Measurements from ENCODE around the gene MATK. TPM values are rescaled to one million over a fixed set of nuclear protein-coding genes. Genes with fewer than 3 reads are reported as not detected.

Gene MATK
- total RNA-seq, 1 donor from 2014 or later: not detected

- no peak for TF ChIP-seq CTCF (conservative IDR thresholded peaks at IDR 0.05)
- Mint-ChIP-seq H3K36me3 (ENCODE audit: low read depth) (no peaks in the 10 kb centered on the region), H3K9me3 (no peaks in the 10 kb centered on the region), H3K27me3 (ENCODE audit: low read depth) (peaks cover 47% of the 10 kb centered on the region), H3K27ac (ENCODE audit: unreplicated experiment) (no peak overlapping the region), H3K4me1 (no peaks in the 10 kb centered on the region), H3K4me3 (no peak overlapping the region)
- no peak for DNase-seq (ENCODE audit: low read depth, low spot score)
Observed at GRCh38 chr19:3803114-3803888, 17.1 kb upstream of the MATK start.

GRCh38 chr19:3801412-3802096, 15.4 kb upstream of the MATK start:
- Mint-ChIP-seq H3K9me3 (peaks cover 4% of the 10 kb centered on the region), H3K36me3 (ENCODE audit: low read depth) (no peaks in the 10 kb centered on the region), H3K4me3 (no peak overlapping the region), H3K27me3 (ENCODE audit: low read depth) (peaks cover 55% of the 10 kb centered on the region), H3K27ac (ENCODE audit: unreplicated experiment) (no peak overlapping the region), H3K4me1 (no peaks in the 10 kb centered on the region)
- DNase-seq (ENCODE audit: low read depth, low spot score): no peak
- peak; percentile 41 for TF ChIP-seq CTCF (conservative IDR thresholded peaks at IDR 0.05)

GRCh38 chr19:3800996-3801395, 14.8 kb upstream of the MATK start:
- no peak overlapping the region for H3K4me3 Mint-ChIP-seq
- H3K27me3 Mint-ChIP-seq (ENCODE audit: low read depth): peaks cover 57% of the 10 kb centered on the region
- TF ChIP-seq CTCF (conservative IDR thresholded peaks at IDR 0.05): no peak
- no peaks in the 10 kb centered on the region for H3K36me3 Mint-ChIP-seq (ENCODE audit: low read depth)
- H3K9me3 Mint-ChIP-seq: peaks cover 5% of the 10 kb centered on the region
- DNase-seq (ENCODE audit: low read depth, low spot score): no peak
- no peak overlapping the region for H3K27ac Mint-ChIP-seq (ENCODE audit: unreplicated experiment)
- H3K4me1 Mint-ChIP-seq: no peaks in the 10 kb centered on the region

- Mint-ChIP-seq H3K9me3 (peaks cover 5% of the 10 kb centered on the region), H3K4me1 (no peaks in the 10 kb centered on the region), H3K27ac (ENCODE audit: unreplicated experiment) (no peak overlapping the region), H3K4me3 (no peak overlapping the region), H3K27me3 (ENCODE audit: low read depth) (peaks cover 60% of the 10 kb centered on the region), H3K36me3 (ENCODE audit: low read depth) (no peaks in the 10 kb centered on the region)
- no peak for DNase-seq (ENCODE audit: low read depth, low spot score)
- TF ChIP-seq CTCF (conservative IDR thresholded peaks at IDR 0.05): no peak
Observed at GRCh38 chr19:3798137-3798536, 12.0 kb upstream of the MATK start.

- peaks cover 50% of the 10 kb centered on the region for H3K27me3 Mint-ChIP-seq (ENCODE audit: low read depth)
- H3K4me1 Mint-ChIP-seq: no peaks in the 10 kb centered on the region
- no peaks in the 10 kb centered on the region for H3K36me3 Mint-ChIP-seq (ENCODE audit: low read depth)
- TF ChIP-seq CTCF (conservative IDR thresholded peaks at IDR 0.05): no peak
- peaks cover 5% of the 10 kb centered on the region for H3K9me3 Mint-ChIP-seq
- no peak overlapping the region for H3K27ac Mint-ChIP-seq (ENCODE audit: unreplicated experiment)
- no peak for DNase-seq (ENCODE audit: low read depth, low spot score)
- H3K4me3 Mint-ChIP-seq: no peak overlapping the region
Observed at GRCh38 chr19:3796358-3796757, 10.2 kb upstream of the MATK start.
